Hepatocyte (in vitro differentiated cells): ENCODE measurements around the gene PLCXD3. TPM values are rescaled to one million over a fixed set of nuclear protein-coding genes. Genes with fewer than 3 reads are reported as not detected.

Source experiments
- DNase-seq: peaks from one replicate; pipeline ENCODE4 v3.0.0-alpha.2; 2016; ENCODE audit warnings: low spot score
- H2AFZ ChIP-seq: fragments of 200-600 bp; sonication (generic); 2 replicates; pipeline ENCODE4 v1.6.0; 2016; ENCODE audit warnings: antibody characterized with exemption, mild to moderate bottlenecking
- H3K27ac ChIP-seq: fragments of 200-600 bp; sonication (generic); 2 replicates; pipeline ENCODE4 v1.5.1; 2016; ENCODE audit warnings: mild to moderate bottlenecking
- H3K27me3 ChIP-seq: fragments of 200-600 bp; sonication (generic); 2 replicates; pipeline ENCODE4 v1.6.1; 2016
- H3K36me3 ChIP-seq: fragments of 200-600 bp; sonication (generic); replicated peaks from 2 replicates; pipeline ENCODE4 v1.5.1; 2016; ENCODE audit warnings: low read depth; ENCODE audit not compliant: insufficient read depth
- H3K4me1 ChIP-seq: fragments of 200-600 bp; sonication (generic); 2 replicates; pipeline ENCODE4 v1.5.1; 2016; ENCODE audit warnings: mild to moderate bottlenecking, moderate library complexity; ENCODE audit not compliant: insufficient read depth
- H3K4me2 ChIP-seq: fragments of 200-600 bp; sonication (generic); 2 replicates; pipeline ENCODE4 v1.6.0; 2016
- H3K4me3 ChIP-seq: fragments of 200-600 bp; sonication (generic); 2 replicates; pipeline ENCODE4 v1.5.1; 2016; ENCODE audit warnings: mild to moderate bottlenecking
- H3K79me2 ChIP-seq: fragments of 200-600 bp; sonication (generic); 2 replicates; pipeline ENCODE4 v1.6.0; 2017; ENCODE audit warnings: mild to moderate bottlenecking
- H3K9me2 ChIP-seq: fragments of 200-600 bp; sonication (generic); replicated peaks from 2 replicates; pipeline ENCODE4 v1.6.0; 2017; ENCODE audit warnings: mild to moderate bottlenecking; ENCODE audit not compliant: insufficient read depth
- H3K9me3 ChIP-seq: fragments of 200-600 bp; sonication (generic); 2 replicates; pipeline ENCODE4 v1.5.1; 2016; ENCODE audit warnings: low read depth, mild to moderate bottlenecking
- H4K20me1 ChIP-seq: fragments of 200-600 bp; sonication (generic); 2 replicates; pipeline ENCODE4 v1.6.0; 2016; ENCODE audit warnings: mild to moderate bottlenecking; ENCODE audit not compliant: insufficient read depth, poor library complexity, severe bottlenecking
- CTCF ChIP-seq: fragments of 200-600 bp; sonication (generic); IDR thresholded peaks from 2 replicates; pipeline ENCODE4 v1.5.1; 2016; ENCODE audit warnings: antibody characterized with exemption, mild to moderate bottlenecking; ENCODE audit not compliant: poor library complexity
- EZH2 ChIP-seq: fragments of 200-600 bp; sonication (generic); IDR thresholded peaks from 2 replicates; pipeline ENCODE4 v1.6.1; 2016; ENCODE audit warnings: antibody characterized with exemption, mild to moderate bottlenecking, borderline replicate concordance
- EZH2phosphoT487 ChIP-seq: fragments of 200-600 bp; sonication (generic); IDR thresholded peaks from one replicate; pipeline ENCODE4 v1.6.1; 2018; ENCODE audit warnings: antibody characterized with exemption, mild to moderate bottlenecking, low read depth, moderate library complexity; ENCODE audit not compliant: unreplicated experiment, severe bottlenecking
- WGBS: methylation state at CpG from one replicate; pipeline ENCODE4 v1.1.6; 2016; ENCODE audit warnings: low lambda C conversion rate; ENCODE audit errors: missing lambda C conversion rate; 5-methylcytosine and 5-hydroxymethylcytosine counted together
- polyA plus RNA-seq: library from polyadenylated mRNA; unstranded; fragments of >200 nt; fragmentation: Nextera tagmentation; extraction: Ambion mirVana; gene quantifications from 2 replicates; pipeline ENCODE4 v1.2.1, GENCODE V29; 2016
- total RNA-seq: library from RNA; depleted of rRNA; stranded (reverse); fragments of >200 nt; gene quantifications from 2 replicates; pipeline ENCODE4 v1.2.3, GENCODE V29; 2014

Gene PLCXD3
- total and polyA plus RNA-seq, 2 experiments from 2014 or later, result 0.47 to 2.2 TPM

- H3K4me1 ChIP-seq, result no peaks in the 10 kb centered on the region
- no peaks in the 10 kb centered on the region for H3K9me2 ChIP-seq
- no peak overlapping the region for H3K27ac ChIP-seq
- H3K27me3 ChIP-seq, result no peaks in the 10 kb centered on the region
- DNase-seq, result no peak
- H3K4me2 ChIP-seq, result no peak overlapping the region
- no peaks in the 10 kb centered on the region for H3K9me3 ChIP-seq
- H3K4me3 ChIP-seq, result no peak overlapping the region
- no peak overlapping the region for H2AFZ ChIP-seq
- H3K36me3 ChIP-seq, result no peaks in the 10 kb centered on the region
- TF ChIP-seq EZH2phosphoT487, result no peak
- TF ChIP-seq EZH2, result no peak
- TF ChIP-seq CTCF, result no peak
- H3K79me2 ChIP-seq, result no peaks in the 10 kb centered on the region
- H4K20me1 ChIP-seq, result no peaks in the 10 kb centered on the region
- 77% methylated on average over 1 of the region's 1 CpG for WGBS
These were observed 214.3 kb downstream of the PLCXD3 start for GRCh38 chr5:41296066-41296465.

GRCh38 chr5:41291323-41291722 lies 219.1 kb downstream of the PLCXD3 start:
- Histone ChIP-seq H3K9me2 (no peaks in the 10 kb centered on the region), H3K4me2 (no peak overlapping the region), H3K36me3 (no peaks in the 10 kb centered on the region), H4K20me1 (no peaks in the 10 kb centered on the region), H3K79me2 (no peaks in the 10 kb centered on the region), H3K4me1 (no peaks in the 10 kb centered on the region), H3K27ac (no peak overlapping the region), H3K4me3 (no peak overlapping the region), H2AFZ (no peak overlapping the region), H3K27me3 (no peaks in the 10 kb centered on the region), H3K9me3 (no peaks in the 10 kb centered on the region)
- TF ChIP-seq CTCF (no peak), EZH2phosphoT487 (no peak), EZH2 (no peak)
- DNase-seq, result no peak
- WGBS, result 88% methylated on average over 3 of the region's 3 CpGs

- WGBS, result 91% methylated on average over 2 of the region's 2 CpGs
- Histone ChIP-seq H3K36me3 (no peaks in the 10 kb centered on the region), H3K79me2 (no peaks in the 10 kb centered on the region), H3K4me3 (no peak overlapping the region), H3K27me3 (no peaks in the 10 kb centered on the region), H3K4me2 (no peak overlapping the region), H4K20me1 (no peaks in the 10 kb centered on the region), H3K4me1 (no peaks in the 10 kb centered on the region), H3K27ac (no peak overlapping the region), H3K9me2 (no peaks in the 10 kb centered on the region), H3K9me3 (no peaks in the 10 kb centered on the region), H2AFZ (no peak overlapping the region)
- TF ChIP-seq CTCF (no peak), EZH2phosphoT487 (no peak), EZH2 (no peak)
- no peak for DNase-seq
These were observed 219.6 kb downstream of the PLCXD3 start for GRCh38 chr5:41290810-41291209.

- H2AFZ ChIP-seq, result no peak overlapping the region
- no peak overlapping the region for H3K27ac ChIP-seq
- no peaks in the 10 kb centered on the region for H3K4me1 ChIP-seq
- TF ChIP-seq EZH2phosphoT487, result no peak
- no peak for DNase-seq
- H3K9me2 ChIP-seq, result no peaks in the 10 kb centered on the region
- no peaks in the 10 kb centered on the region for H3K79me2 ChIP-seq
- no peaks in the 10 kb centered on the region for H3K36me3 ChIP-seq
- no peaks in the 10 kb centered on the region for H4K20me1 ChIP-seq
- H3K9me3 ChIP-seq, result no peaks in the 10 kb centered on the region
- no peak overlapping the region for H3K4me2 ChIP-seq
- no peaks in the 10 kb centered on the region for H3K27me3 ChIP-seq
- no peak overlapping the region for H3K4me3 ChIP-seq
- 88% methylated on average over 4 of the region's 4 CpGs for WGBS
These were observed 220.4 kb downstream of the PLCXD3 start for GRCh38 chr5:41289970-41290464.
